Activated naive CD4-positive, alpha-beta T cell treated with anti-CD3 and anti-CD28 coated beads, Interleukin-2, amount 50 U/mL, for 72 hours (primary cell): Measurements from ENCODE around the gene DNMBP. TPM values are rescaled to one million over a fixed set of nuclear protein-coding genes. Genes with fewer than 3 reads are reported as not detected.
"Not testable (repeated sequence)": the region's sequence is repeated elsewhere in the genome, so short reads cannot be mapped to it uniquely, and the experiment has no call there.

Experiments used
- ATAC-seq, 2 donors: fragments of 150-1000 bp; cut with Tn5 transposase; 2 replicates each; pipeline ENCODE4 v1.10.0; 2021; ENCODE audit warnings: mild to moderate bottlenecking in 2 of 2, moderate library complexity in 2 of 2
- DNase-seq, 2 donors: peaks; one replicate each; pipeline ENCODE4 v3.0.0; 2021 to 2022; ENCODE audit warnings: low spot score in 2 of 2
- H3K27ac Mint-ChIP-seq, 2 donors: one replicate each; pipeline ENCODE4 v1.8.0; 2022; ENCODE audit warnings: mild to moderate bottlenecking in 2 of 2, mixed read lengths in 2 of 2
- H3K36me3 Mint-ChIP-seq, 2 donors: one replicate each; pipeline ENCODE4 v1.8.0; 2022; ENCODE audit warnings: mixed read lengths in 2 of 2
- H3K9me3 Mint-ChIP-seq, 2 donors: one replicate each; pipeline ENCODE4 v1.8.0; 2022; ENCODE audit warnings: mixed read lengths in 2 of 2
- total RNA-seq, 2 donors: library from RNA; stranded (reverse); gene quantifications; one replicate each; pipeline ENCODE4 v1.2.3, GENCODE V29; 2022

Gene DNMBP
- total RNA-seq, 2 donors from 2014 or later, result 3.2 to 3.4 TPM

DNA sequence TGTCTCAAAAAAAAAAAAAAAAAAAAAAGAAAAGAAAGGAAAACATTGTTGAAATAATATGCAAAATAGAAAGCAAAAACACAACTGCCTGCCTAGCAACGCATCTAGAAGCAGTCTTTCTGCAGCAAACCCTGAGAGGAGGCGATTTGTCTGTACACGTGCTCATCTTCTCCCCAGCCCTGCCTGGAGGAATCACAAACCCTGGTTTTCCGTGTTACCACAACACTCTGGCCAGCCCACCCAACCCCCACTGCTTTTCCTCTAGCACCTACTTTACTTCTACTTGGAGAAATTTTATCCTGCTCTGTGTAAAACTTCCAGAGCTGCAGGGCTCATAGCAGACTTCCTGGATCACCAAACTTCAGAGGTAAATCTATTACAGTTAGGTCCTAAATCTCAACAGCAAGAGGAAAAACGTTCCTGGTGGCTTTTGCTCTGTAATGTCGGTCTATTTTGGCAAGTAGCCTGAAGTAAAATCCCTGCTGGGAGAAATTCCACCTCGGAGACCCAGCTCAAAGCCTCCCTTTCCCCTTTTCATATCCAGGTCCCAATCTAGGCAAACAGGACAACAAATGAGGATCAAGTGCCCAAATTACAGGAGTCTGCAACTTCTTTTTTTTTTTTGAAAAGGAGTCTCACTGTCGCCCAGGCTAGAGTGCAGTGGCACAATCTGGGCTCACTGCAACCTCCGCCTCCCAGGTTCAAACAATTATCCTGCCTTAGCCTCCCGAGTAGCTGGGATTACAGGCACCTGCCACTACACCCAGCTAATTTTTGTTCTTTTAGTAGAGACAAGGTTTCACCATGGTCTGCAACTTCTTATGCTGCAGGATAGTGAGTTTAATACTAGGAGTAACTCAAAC lies 91.6 kb downstream of the DNMBP start:
- no peak overlapping the region for H3K27ac Mint-ChIP-seq
- ATAC-seq (no peak), DNase-seq (no peak)
- H3K36me3 Mint-ChIP-seq, result no peaks in the 10 kb centered on the region
- H3K9me3 Mint-ChIP-seq, result no peaks in the 10 kb centered on the region

GRCh38 chr10:99916776-99917175 lies 93.0 kb downstream of the DNMBP start:
- H3K36me3 Mint-ChIP-seq, result no peaks in the 10 kb centered on the region
- H3K9me3 Mint-ChIP-seq, result no peaks in the 10 kb centered on the region
- ATAC-seq (no peak), DNase-seq (no peak)
- no peak overlapping the region for H3K27ac Mint-ChIP-seq

GRCh38 chr10:99915414-99915813 lies 94.3 kb downstream of the DNMBP start:
- ATAC-seq (no peak), DNase-seq (no peak)
- H3K9me3 Mint-ChIP-seq, result no peaks in the 10 kb centered on the region
- no peaks in the 10 kb centered on the region for H3K36me3 Mint-ChIP-seq
- H3K27ac Mint-ChIP-seq, result no peak overlapping the region

GRCh38 chr10:99914236-99914635 lies 95.5 kb downstream of the DNMBP start:
- ATAC-seq (no peak), DNase-seq (no peak)
- no peak overlapping the region for H3K27ac Mint-ChIP-seq
- H3K9me3 Mint-ChIP-seq, result no peaks in the 10 kb centered on the region
- H3K36me3 Mint-ChIP-seq, result no peaks in the 10 kb centered on the region

- Mint-ChIP-seq H3K9me3 (no peaks in the 10 kb centered on the region), H3K36me3 (no peaks in the 10 kb centered on the region), H3K27ac (no peak overlapping the region)
- ATAC-seq (no peak), DNase-seq (no peak)
Measured at GRCh38 chr10:99913831-99914235, 95.9 kb downstream of the DNMBP start.

DNA sequence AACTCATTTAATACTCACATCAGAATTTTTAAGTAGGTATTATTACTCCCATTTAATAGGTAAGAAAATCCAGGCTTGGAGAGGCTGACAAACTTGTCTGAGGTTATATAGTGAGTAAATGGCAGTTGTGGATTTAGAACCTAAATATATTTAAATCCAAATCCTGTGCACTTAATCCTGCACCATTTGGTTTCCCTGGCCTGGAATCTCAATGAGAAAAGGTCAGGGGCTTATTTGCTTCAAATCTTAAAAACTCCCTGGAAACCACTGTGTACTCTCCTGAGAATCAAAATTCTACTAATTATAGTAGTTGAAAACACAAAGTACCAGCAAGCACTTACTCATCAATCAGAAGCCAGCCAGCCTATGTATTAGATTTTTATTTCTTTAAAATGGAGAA lies 97.7 kb downstream of the DNMBP start:
- no peaks in the 10 kb centered on the region for H3K36me3 Mint-ChIP-seq
- no peak overlapping the region for H3K27ac Mint-ChIP-seq
- no peaks in the 10 kb centered on the region for H3K9me3 Mint-ChIP-seq
- ATAC-seq, result no peak
- DNase-seq, result no peak

- no peak for DNase-seq
Measured at GRCh38 chr10:99908512-99908911, 101.2 kb downstream of the DNMBP start.

DNA sequence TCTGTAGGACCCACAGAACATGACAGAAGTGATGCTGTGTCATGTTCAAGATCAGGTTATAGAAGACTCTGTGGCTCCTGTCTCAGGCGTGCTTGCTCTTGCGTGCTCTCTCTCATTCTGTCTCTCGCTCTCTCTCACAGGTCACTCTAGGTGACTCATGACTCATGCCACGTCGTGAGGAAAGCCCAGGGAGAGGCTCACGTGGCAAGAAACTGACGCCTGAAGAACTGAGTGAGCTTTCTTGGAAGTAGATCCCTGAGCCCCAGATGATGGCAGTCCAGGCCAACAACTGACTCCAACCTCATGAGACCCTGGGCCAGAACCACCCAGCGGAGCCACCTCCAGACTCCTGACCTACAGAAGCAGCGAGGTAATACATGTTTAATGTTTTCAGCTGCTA lies 103.3 kb downstream of the DNMBP start:
- no peak for DNase-seq
- H3K36me3 Mint-ChIP-seq, result no peaks in the 10 kb centered on the region
- ATAC-seq, result no peak
- no peaks in the 10 kb centered on the region for H3K9me3 Mint-ChIP-seq
- H3K27ac Mint-ChIP-seq, result no peak overlapping the region

More at GRCh38 chr10:99908512-99908911, 101.2 kb downstream of the DNMBP start:
- Mint-ChIP-seq H3K36me3 (no peaks in the 10 kb centered on the region), H3K27ac (no peak overlapping the region), H3K9me3 (no peaks in the 10 kb centered on the region)
- ATAC-seq, result peak; percentile 72 to 85

- Mint-ChIP-seq H3K27ac (no peak overlapping the region), H3K9me3 (no peaks in the 10 kb centered on the region), H3K36me3 (no peaks in the 10 kb centered on the region)
- ATAC-seq (no peak), DNase-seq (no peak)
Measured at GRCh38 chr10:99905971-99906370, 103.8 kb downstream of the DNMBP start.

- ATAC-seq (no peak), DNase-seq (no peak)
- H3K9me3 Mint-ChIP-seq, result no peaks in the 10 kb centered on the region
- peaks cover 0 to 12% of the 10 kb centered on the region in 2 donors for H3K36me3 Mint-ChIP-seq
- H3K27ac Mint-ChIP-seq, result no peak overlapping the region
Measured at GRCh38 chr10:99895867-99896266, 113.9 kb downstream of the DNMBP start.

GRCh38 chr10:99895066-99895465 lies 114.7 kb downstream of the DNMBP start:
- DNase-seq, H3K27ac Mint-ChIP-seq, ATAC-seq, H3K9me3 Mint-ChIP-seq: not testable (repeated sequence)
- peaks cover 0 to 12% of the 10 kb centered on the region in 2 donors for H3K36me3 Mint-ChIP-seq

DNA sequence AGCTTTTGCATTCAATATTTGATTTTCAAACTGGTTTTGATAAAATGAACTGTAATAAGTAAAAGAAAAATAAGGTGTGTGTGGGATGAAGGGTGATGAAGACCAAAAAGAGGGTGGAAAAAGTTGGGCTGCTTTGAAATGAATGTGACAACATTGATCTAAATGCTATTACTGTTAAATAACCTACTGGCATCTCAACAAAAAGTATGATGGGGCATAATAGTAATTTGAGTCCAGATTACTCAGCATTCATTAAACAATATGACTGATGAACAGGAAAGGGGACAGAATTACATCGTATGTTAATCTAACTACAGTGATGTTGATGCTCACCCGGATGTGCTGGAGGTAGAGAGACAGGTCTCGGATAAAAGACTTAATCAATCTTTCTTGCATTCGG lies 115.1 kb downstream of the DNMBP start:
- ATAC-seq (no peak), DNase-seq (no peak)
- H3K27ac Mint-ChIP-seq, result peak overlapping the region in 1 of 2 donors; percentile 3
- H3K36me3 Mint-ChIP-seq, result peaks cover 0 to 12% of the 10 kb centered on the region in 2 donors
- H3K9me3 Mint-ChIP-seq, result no peaks in the 10 kb centered on the region

- ATAC-seq, result no peak
Measured at GRCh38 chr10:99888622-99889021, 121.1 kb downstream of the DNMBP start.

GRCh38 chr10:99883523-99883922 lies 126.2 kb downstream of the DNMBP start:
- ATAC-seq (no peak), DNase-seq (no peak)
- H3K9me3 Mint-ChIP-seq, result no peaks in the 10 kb centered on the region
- peaks cover 0 to 14% of the 10 kb centered on the region in 2 donors for H3K36me3 Mint-ChIP-seq
- no peak overlapping the region for H3K27ac Mint-ChIP-seq

More at GRCh38 chr10:99888622-99889021, 121.1 kb downstream of the DNMBP start:
- peaks cover 0 to 5% of the 10 kb centered on the region in 2 donors for H3K36me3 Mint-ChIP-seq
- H3K27ac Mint-ChIP-seq, result no peak overlapping the region
- no peak for DNase-seq
- H3K9me3 Mint-ChIP-seq, result no peaks in the 10 kb centered on the region

DNA sequence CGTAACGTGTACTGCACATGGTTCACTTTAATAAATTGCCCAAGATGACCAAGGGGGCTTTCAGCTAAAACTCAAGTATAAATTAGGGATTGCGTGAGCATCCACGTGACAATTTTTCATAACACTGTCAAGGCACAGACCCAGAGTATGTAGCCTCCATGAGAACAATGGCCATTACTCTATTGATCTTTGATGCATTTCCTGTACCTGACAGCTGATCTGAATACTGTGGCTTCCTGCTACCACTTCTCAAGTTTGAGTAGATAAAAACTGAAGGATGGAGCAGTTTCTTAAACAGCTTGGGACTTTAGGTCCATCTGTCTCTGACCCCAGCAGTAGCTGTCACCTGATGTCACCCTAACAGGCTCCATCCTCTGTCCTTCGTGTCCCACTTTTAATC lies 128.4 kb downstream of the DNMBP start:
- peaks cover 3 to 25% of the 10 kb centered on the region in 2 donors for H3K36me3 Mint-ChIP-seq
- ATAC-seq (no peak), DNase-seq (no peak)
- no peaks in the 10 kb centered on the region for H3K9me3 Mint-ChIP-seq
- no peak overlapping the region for H3K27ac Mint-ChIP-seq

DNA sequence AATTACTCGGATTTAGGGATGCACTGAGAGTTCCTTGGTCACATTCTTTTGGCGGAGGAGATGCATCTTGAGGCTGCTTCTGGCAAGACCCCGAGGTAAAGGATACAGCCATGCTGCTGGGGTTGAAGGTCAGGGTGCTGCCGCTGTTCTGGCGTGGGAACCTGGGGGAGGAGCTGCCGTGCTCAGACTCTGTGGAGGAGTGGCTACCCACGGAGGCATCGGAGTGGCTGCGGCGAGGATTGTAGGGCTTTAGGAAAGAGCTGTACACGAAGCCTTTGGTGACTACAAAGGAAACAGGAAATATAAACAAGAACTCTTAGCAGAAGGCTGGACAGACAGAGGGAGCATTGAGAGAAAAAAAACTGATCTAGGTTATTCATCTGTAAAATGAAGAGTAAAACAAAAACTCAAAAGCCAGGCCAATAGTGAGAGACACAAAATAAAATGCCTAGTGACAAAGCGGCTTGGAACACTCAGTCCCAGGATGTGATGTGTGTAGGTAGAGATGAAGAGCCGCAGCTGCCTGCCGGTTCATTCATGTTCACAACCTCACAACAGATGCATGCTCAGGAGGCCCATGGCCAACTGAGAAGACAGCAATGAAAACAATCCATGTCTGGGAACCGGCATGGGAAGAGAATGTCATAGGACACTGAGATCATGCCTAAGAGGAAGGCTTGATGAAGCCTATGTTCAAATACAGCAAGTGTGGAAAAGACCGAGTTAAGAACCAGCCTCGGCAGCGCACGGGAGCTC lies 129.5 kb downstream of the DNMBP start:
- ATAC-seq (no peak), DNase-seq (no peak)
- H3K27ac Mint-ChIP-seq, result peak overlapping the region in 1 of 2 donors; percentile 19
- H3K36me3 Mint-ChIP-seq, result peaks cover 12 to 34% of the 10 kb centered on the region in 2 donors
- H3K9me3 Mint-ChIP-seq, result no peaks in the 10 kb centered on the region

DNA sequence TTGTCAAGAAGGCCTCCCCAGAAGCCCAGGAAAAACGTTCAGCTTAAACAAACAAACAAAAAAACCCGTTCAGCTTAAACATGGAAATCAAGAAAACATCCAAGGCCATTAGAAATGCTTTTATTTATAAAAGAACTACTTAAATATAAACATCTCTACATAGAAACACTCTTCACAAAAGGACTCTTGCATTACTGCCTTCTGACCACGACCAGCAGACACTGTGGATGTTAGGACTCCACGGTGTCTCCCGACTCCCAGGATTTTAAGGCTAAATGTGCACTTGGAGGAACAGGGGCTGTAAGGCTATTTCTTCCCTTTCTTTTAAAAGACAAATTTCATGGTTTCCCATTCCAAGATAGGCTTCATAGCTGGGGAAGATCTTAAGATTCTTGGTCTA lies 134.3 kb downstream of the DNMBP start:
- Mint-ChIP-seq H3K9me3 (no peaks in the 10 kb centered on the region), H3K36me3 (peaks cover 12 to 34% of the 10 kb centered on the region in 2 donors), H3K27ac (no peak overlapping the region)
- ATAC-seq (no peak), DNase-seq (no peak)
